Right atrium auricular region (tissue), 2 donors: ENCODE results near the gene NUPR1. TPM values are rescaled to one million over a fixed set of nuclear protein-coding genes. Genes with fewer than 3 reads are reported as not detected.

Source experiments
- DNase-seq: peaks from one replicate; pipeline ENCODE4 v3.0.0-alpha.2; 2019; ENCODE audit warnings: low spot score
- H3K27ac ChIP-seq, 2 donors: fragments of 200-600 bp; sonication (generic); 1 replicate in 1 of 2; 2 replicates in 1 of 2; pipeline ENCODE4 v1.5.1; 2016 to 2019
- H3K27me3 ChIP-seq, 2 donors: fragments of 200-600 bp; sonication (generic); one replicate each; pipeline versions ENCODE4 v1.5.1 to v1.6.0; 2017 to 2019
- H3K36me3 ChIP-seq: fragments of 200-600 bp; sonication (generic); one replicate; pipeline ENCODE4 v1.5.1; 2016
- H3K4me1 ChIP-seq, 2 donors: fragments of 200-600 bp; sonication (generic); one replicate each; pipeline versions ENCODE4 v1.5.1 to v1.6.0; 2017 to 2019
- H3K4me3 ChIP-seq, 2 donors: fragments of 200-600 bp; sonication (generic); 1 replicate in 1 of 2; 2 replicates in 1 of 2; pipeline ENCODE4 v1.5.1; 2017 to 2019; ENCODE audit warnings: mild to moderate bottlenecking in 1 of 2, moderate library complexity in 1 of 2
- H3K9me3 ChIP-seq, 2 donors: fragments of 200-600 bp; sonication (generic); one replicate each; pipeline ENCODE4 v1.5.1; 2019
- total RNA-seq, 2 donors: library from RNA; depleted of rRNA; stranded (reverse); fragments of >200 nt; gene quantifications; one replicate each; pipeline ENCODE4 v1.1.0, GENCODE V29; 2016
- TF ChIP-seq, protein P1 (sequence below), 2 donors: fragments of 200-600 bp; sonication (generic); IDR thresholded peaks; one replicate each; pipeline ENCODE4 v1.5.1; 2019; ENCODE audit warnings: antibody characterized with exemption in 2 of 2

The NUPR1 gene
- total RNA-seq, 2 donors from 2014 or later, result 12.4 to 26.9 TPM

GRCh38 chr16:28514246-28514645, 24.5 kb downstream of the NUPR1 start:
- H3K27me3 ChIP-seq, result no peaks in the 10 kb centered on the region
- no peaks in the 10 kb centered on the region for H3K4me1 ChIP-seq
- no peaks in the 10 kb centered on the region for H3K36me3 ChIP-seq
- H3K9me3 ChIP-seq, result no peaks in the 10 kb centered on the region
- no peak for DNase-seq
- no peak overlapping the region for H3K4me3 ChIP-seq
- H3K27ac ChIP-seq, result no peak overlapping the region
- TF ChIP-seq, protein P1, sequence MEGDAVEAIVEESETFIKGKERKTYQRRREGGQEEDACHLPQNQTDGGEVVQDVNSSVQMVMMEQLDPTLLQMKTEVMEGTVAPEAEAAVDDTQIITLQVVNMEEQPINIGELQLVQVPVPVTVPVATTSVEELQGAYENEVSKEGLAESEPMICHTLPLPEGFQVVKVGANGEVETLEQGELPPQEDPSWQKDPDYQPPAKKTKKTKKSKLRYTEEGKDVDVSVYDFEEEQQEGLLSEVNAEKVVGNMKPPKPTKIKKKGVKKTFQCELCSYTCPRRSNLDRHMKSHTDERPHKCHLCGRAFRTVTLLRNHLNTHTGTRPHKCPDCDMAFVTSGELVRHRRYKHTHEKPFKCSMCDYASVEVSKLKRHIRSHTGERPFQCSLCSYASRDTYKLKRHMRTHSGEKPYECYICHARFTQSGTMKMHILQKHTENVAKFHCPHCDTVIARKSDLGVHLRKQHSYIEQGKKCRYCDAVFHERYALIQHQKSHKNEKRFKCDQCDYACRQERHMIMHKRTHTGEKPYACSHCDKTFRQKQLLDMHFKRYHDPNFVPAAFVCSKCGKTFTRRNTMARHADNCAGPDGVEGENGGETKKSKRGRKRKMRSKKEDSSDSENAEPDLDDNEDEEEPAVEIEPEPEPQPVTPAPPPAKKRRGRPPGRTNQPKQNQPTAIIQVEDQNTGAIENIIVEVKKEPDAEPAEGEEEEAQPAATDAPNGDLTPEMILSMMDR (IDR thresholded peaks at IDR 0.05), result no peak

DNA sequence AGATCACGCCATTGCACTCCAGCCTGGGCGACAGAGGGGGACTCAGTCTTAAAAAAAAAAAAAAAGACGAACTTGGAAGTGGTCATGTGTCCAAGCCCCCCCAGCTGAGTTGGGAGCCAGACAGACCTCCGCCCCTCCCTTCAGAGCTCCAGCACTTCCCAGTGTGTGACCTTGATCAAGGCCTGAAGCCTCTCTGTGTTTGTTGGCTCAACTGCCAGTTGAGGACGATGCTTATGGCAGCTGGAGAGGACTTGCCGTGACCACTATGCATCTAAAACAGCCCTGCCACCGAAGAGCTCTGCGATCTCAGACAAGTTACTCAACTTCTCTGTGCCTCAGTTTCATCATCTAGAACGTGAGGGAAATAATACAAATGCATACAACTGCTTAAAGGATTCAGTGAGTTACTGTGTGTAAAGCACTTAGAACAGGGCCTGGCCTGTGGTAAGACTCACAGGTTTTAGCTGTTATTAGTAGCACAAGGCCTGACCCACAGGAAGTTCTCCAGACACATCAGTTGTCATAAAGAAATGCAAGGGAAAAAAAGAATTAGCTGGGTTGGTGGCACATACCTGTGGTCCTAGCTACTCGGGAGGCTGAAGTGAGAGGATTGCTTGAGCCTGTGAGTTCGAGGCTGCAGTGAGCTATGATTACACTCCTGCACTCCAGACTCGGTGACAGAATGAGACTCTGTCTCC, 25.1 kb downstream of the NUPR1 start:
- Histone ChIP-seq H3K36me3 (no peaks in the 10 kb centered on the region), H3K27me3 (no peaks in the 10 kb centered on the region), H3K9me3 (no peaks in the 10 kb centered on the region), H3K4me1 (no peaks in the 10 kb centered on the region), H3K27ac (no peak overlapping the region), H3K4me3 (no peak overlapping the region)
- DNase-seq, result no peak
- TF ChIP-seq, protein P1 (IDR thresholded peaks at IDR 0.05), result no peak

DNA sequence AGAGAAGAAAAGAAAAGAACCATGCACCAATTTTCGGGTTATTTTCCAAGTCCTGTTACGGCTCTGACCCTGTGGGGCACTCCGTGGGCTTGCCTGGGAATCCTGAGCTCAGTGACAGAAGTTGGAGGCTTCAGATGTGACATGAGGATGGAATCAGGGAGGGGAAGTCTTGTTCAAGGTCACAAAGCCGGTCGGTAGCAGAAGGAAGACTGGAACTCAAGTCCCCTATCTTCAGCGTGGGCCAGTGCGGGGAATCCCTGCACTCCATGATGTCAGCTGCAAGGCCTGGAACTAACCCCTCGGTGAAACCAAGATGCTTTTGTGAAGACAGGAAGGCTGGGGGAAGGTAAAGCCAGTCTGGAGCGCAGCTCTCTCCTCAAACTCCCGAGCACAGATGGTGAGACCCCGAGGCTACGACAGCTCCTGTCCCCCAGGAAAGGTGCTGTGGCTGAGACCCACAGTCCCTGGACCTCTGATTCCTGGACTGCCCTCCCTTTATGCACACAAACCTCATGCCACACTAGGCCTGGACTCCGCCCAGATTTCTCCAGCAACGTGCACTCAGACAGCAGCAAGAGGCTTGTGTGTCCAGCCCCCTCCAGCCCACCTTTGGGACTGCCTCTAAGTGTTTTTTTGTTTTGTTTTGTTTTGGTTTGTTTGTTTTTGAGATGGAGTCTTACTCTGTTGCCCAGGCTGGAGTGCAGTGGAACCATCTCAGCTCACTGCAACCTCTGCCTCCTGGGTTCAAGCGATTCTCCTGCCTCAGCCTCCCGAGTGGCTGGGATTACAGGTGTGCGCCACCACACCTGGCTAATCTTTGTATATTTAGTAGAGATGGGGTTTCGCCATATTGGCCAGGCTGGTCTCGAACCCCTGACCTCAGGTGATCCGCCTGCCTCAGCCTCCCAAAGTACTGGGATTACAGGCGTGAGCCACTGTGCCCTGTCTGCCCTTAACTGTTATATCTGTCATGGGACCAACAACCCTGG, 26.7 kb downstream of the NUPR1 start:
- no peaks in the 10 kb centered on the region for H3K27me3 ChIP-seq
- no peak overlapping the region for H3K27ac ChIP-seq
- no peak for DNase-seq
- TF ChIP-seq, protein P1 (IDR thresholded peaks at IDR 0.05), result no peak
- no peaks in the 10 kb centered on the region for H3K4me1 ChIP-seq
- no peaks in the 10 kb centered on the region for H3K9me3 ChIP-seq
- H3K4me3 ChIP-seq, result no peak overlapping the region
- no peaks in the 10 kb centered on the region for H3K36me3 ChIP-seq

GRCh38 chr16:28511031-28511430, 27.7 kb downstream of the NUPR1 start:
- Histone ChIP-seq H3K36me3 (no peaks in the 10 kb centered on the region), H3K4me3 (no peak overlapping the region), H3K27me3 (no peaks in the 10 kb centered on the region), H3K27ac (no peak overlapping the region), H3K4me1 (no peaks in the 10 kb centered on the region), H3K9me3 (no peaks in the 10 kb centered on the region)
- DNase-seq, result no peak
- TF ChIP-seq, protein P1 (IDR thresholded peaks at IDR 0.05), result no peak

GRCh38 chr16:28505489-28506137, 33.2 kb downstream of the NUPR1 start:
- H3K4me1 ChIP-seq, result no peaks in the 10 kb centered on the region
- no peak for DNase-seq
- TF ChIP-seq, protein P1 (IDR thresholded peaks at IDR 0.05), result no peak
- no peak overlapping the region for H3K27ac ChIP-seq
- no peak overlapping the region for H3K4me3 ChIP-seq
- H3K36me3 ChIP-seq, result no peaks in the 10 kb centered on the region
- no peaks in the 10 kb centered on the region for H3K9me3 ChIP-seq
- H3K27me3 ChIP-seq, result no peaks in the 10 kb centered on the region
